Activated CD8-positive, alpha-beta memory T cell treated with anti-CD3 and anti-CD28 coated beads, Interleukin-2, amount 50 U/mL, for 1 hour (primary cell): ENCODE measurements around the gene HIPK2.

Experiments used
- DNase-seq: peaks from one replicate; pipeline ENCODE4 v3.0.0-alpha.2; 2020; ENCODE audit errors: extremely low read depth

Gene HIPK2

GRCh38 chr7:139783647-139784385 is 6.0 kb upstream of the HIPK2 start:
- DNase-seq, result no peak

- DNase-seq, result no peak
These were observed 5.1 kb upstream of the HIPK2 start for GRCh38 chr7:139782932-139783331.

GRCh38 chr7:139777133-139777891 is 486 bp downstream of the HIPK2 start:
- no peak for DNase-seq

GRCh38 chr7:139776486-139777132 is 1.2 kb downstream of the HIPK2 start:
- no peak for DNase-seq

GRCh38 chr7:139775829-139776266 is 1.9 kb downstream of the HIPK2 start:
- no peak for DNase-seq

GRCh38 chr7:139774376-139774775 is 3.4 kb downstream of the HIPK2 start:
- DNase-seq, result no peak

GRCh38 chr7:139773371-139773770 is 4.4 kb downstream of the HIPK2 start:
- no peak for DNase-seq

GRCh38 chr7:139772873-139773272 is 4.9 kb downstream of the HIPK2 start:
- no peak for DNase-seq

- DNase-seq, result no peak
These were observed 5.7 kb downstream of the HIPK2 start for GRCh38 chr7:139772115-139772514.

GRCh38 chr7:139771001-139771956 is 6.5 kb downstream of the HIPK2 start:
- DNase-seq, result no peak

- no peak for DNase-seq
These were observed 8.0 kb downstream of the HIPK2 start for GRCh38 chr7:139769761-139770160.

GRCh38 chr7:139769066-139769465 is 8.7 kb downstream of the HIPK2 start:
- no peak for DNase-seq

- no peak for DNase-seq
These were observed 9.5 kb downstream of the HIPK2 start for GRCh38 chr7:139768249-139768824.

GRCh38 chr7:139767561-139767982 is 10.2 kb downstream of the HIPK2 start:
- DNase-seq, result no peak

GRCh38 chr7:139765143-139765542 is 12.7 kb downstream of the HIPK2 start:
- no peak for DNase-seq

GRCh38 chr7:139763330-139763729 is 14.5 kb downstream of the HIPK2 start:
- DNase-seq, result no peak

GRCh38 chr7:139762886-139763285 is 14.9 kb downstream of the HIPK2 start:
- no peak for DNase-seq

GRCh38 chr7:139758388-139758787 is 19.4 kb downstream of the HIPK2 start:
- no peak for DNase-seq

GRCh38 chr7:139757968-139758367 is 19.8 kb downstream of the HIPK2 start:
- DNase-seq, result no peak

GRCh38 chr7:139753693-139754111 is 24.1 kb downstream of the HIPK2 start:
- DNase-seq, result no peak

GRCh38 chr7:139753081-139753692 is 24.6 kb downstream of the HIPK2 start:
- no peak for DNase-seq
